ENCODE results near the gene ZNF554. TPM values are rescaled to one million over a fixed set of nuclear protein-coding genes. Genes with fewer than 3 reads are reported as not detected.

ZNF554 gene
- total and polyA plus RNA-seq, 2 of the 8 experiments (the other 6 are each of a cell fraction or from before 2014, with no cell fraction given): 1.8 to 5.7 TPM

DNA sequence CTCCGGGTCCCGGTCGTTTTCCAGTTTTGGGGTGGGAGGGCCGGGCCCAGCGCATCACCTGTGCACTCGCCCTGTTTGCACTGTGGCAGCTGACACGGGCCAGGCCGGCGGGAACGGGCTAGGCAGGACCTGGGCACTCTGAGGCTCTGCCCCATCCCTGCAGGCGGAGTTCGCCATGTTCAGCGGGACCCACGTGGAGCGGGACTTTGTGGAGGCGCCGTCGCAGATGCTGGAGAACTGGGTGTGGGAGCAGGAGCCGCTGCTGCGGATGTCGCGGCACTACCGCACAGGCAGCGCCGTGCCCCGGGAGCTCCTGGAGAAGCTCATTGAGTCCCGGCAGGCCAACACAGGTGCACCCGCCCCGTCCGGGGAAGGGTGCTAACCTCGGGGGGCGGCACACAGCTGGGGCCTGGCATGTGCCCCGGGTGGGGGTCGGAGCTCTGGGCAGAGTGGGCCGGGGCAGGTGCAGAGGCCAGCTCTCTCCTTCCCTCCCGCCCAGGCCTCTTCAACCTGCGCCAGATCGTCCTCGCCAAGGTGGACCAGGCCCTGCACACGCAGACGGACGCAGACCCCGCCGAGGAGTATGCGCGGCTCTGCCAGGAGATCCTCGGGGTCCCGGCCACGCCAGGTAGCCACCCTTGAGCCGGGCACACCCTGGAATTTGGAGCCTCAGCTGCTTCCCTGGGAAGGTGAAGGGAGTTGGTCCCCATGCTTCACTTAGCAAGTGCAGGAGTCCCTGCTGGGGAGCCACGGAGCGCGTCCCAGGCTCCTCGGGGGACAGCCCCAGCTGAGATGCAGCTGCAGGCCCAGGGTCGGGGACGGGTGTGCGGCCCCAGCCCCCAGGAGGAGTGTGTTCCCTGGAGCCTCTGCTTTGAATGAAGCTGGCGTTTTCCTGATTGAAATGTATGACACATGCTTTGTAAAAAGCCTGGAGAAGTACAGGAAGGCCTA lies 9.3 kb upstream of the ZNF554 start (continued):
- TF ChIP-seq, protein P1, sequence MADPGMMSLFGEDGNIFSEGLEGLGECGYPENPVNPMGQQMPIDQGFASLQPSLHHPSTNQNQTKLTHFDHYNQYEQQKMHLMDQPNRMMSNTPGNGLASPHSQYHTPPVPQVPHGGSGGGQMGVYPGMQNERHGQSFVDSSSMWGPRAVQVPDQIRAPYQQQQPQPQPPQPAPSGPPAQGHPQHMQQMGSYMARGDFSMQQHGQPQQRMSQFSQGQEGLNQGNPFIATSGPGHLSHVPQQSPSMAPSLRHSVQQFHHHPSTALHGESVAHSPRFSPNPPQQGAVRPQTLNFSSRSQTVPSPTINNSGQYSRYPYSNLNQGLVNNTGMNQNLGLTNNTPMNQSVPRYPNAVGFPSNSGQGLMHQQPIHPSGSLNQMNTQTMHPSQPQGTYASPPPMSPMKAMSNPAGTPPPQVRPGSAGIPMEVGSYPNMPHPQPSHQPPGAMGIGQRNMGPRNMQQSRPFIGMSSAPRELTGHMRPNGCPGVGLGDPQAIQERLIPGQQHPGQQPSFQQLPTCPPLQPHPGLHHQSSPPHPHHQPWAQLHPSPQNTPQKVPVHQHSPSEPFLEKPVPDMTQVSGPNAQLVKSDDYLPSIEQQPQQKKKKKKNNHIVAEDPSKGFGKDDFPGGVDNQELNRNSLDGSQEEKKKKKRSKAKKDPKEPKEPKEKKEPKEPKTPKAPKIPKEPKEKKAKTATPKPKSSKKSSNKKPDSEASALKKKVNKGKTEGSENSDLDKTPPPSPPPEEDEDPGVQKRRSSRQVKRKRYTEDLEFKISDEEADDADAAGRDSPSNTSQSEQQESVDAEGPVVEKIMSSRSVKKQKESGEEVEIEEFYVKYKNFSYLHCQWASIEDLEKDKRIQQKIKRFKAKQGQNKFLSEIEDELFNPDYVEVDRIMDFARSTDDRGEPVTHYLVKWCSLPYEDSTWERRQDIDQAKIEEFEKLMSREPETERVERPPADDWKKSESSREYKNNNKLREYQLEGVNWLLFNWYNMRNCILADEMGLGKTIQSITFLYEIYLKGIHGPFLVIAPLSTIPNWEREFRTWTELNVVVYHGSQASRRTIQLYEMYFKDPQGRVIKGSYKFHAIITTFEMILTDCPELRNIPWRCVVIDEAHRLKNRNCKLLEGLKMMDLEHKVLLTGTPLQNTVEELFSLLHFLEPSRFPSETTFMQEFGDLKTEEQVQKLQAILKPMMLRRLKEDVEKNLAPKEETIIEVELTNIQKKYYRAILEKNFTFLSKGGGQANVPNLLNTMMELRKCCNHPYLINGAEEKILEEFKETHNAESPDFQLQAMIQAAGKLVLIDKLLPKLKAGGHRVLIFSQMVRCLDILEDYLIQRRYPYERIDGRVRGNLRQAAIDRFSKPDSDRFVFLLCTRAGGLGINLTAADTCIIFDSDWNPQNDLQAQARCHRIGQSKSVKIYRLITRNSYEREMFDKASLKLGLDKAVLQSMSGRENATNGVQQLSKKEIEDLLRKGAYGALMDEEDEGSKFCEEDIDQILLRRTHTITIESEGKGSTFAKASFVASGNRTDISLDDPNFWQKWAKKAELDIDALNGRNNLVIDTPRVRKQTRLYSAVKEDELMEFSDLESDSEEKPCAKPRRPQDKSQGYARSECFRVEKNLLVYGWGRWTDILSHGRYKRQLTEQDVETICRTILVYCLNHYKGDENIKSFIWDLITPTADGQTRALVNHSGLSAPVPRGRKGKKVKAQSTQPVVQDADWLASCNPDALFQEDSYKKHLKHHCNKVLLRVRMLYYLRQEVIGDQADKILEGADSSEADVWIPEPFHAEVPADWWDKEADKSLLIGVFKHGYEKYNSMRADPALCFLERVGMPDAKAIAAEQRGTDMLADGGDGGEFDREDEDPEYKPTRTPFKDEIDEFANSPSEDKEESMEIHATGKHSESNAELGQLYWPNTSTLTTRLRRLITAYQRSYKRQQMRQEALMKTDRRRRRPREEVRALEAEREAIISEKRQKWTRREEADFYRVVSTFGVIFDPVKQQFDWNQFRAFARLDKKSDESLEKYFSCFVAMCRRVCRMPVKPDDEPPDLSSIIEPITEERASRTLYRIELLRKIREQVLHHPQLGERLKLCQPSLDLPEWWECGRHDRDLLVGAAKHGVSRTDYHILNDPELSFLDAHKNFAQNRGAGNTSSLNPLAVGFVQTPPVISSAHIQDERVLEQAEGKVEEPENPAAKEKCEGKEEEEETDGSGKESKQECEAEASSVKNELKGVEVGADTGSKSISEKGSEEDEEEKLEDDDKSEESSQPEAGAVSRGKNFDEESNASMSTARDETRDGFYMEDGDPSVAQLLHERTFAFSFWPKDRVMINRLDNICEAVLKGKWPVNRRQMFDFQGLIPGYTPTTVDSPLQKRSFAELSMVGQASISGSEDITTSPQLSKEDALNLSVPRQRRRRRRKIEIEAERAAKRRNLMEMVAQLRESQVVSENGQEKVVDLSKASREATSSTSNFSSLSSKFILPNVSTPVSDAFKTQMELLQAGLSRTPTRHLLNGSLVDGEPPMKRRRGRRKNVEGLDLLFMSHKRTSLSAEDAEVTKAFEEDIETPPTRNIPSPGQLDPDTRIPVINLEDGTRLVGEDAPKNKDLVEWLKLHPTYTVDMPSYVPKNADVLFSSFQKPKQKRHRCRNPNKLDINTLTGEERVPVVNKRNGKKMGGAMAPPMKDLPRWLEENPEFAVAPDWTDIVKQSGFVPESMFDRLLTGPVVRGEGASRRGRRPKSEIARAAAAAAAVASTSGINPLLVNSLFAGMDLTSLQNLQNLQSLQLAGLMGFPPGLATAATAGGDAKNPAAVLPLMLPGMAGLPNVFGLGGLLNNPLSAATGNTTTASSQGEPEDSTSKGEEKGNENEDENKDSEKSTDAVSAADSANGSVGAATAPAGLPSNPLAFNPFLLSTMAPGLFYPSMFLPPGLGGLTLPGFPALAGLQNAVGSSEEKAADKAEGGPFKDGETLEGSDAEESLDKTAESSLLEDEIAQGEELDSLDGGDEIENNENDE (IDR thresholded peaks at IDR 0.05; ENCODE audit: insufficient replicate concordance, low read length): no peak
- TF ChIP-seq FOSL1 (IDR thresholded peaks at IDR 0.05; ENCODE audit: insufficient read depth, low read depth, low read length): no peak
- no peak for TF ChIP-seq BCL11A (IDR thresholded peaks at IDR 0.05; ENCODE audit: low read depth in 2 of 2, low read length in 2 of 2)
- no peak for TF ChIP-seq RXRA (IDR thresholded peaks at IDR 0.05; ENCODE audit: insufficient read depth, low read depth, low read length)
- TF ChIP-seq CBX5 (IDR thresholded peaks at IDR 0.05; ENCODE audit: low read depth, low read length): no peak
- no peak for TF ChIP-seq GABPA (IDR thresholded peaks at IDR 0.05; ENCODE audit: borderline replicate concordance, insufficient read depth, low read length)
- no peak for TF ChIP-seq EGR1 (IDR thresholded peaks at IDR 0.05; ENCODE audit: borderline replicate concordance, low read depth, low read length)
- TF ChIP-seq SAP30 (IDR thresholded peaks at IDR 0.05; ENCODE audit: insufficient read depth, insufficient replicate concordance, low read length): no peak
- TF ChIP-seq CREB1 (IDR thresholded peaks at IDR 0.05): no peak
